Myocyte (in vitro differentiated cells): ENCODE data around the gene GRIFIN. TPM values are rescaled to one million over a fixed set of nuclear protein-coding genes. Genes with fewer than 3 reads are reported as not detected.
A peak's percentile ranks its signal among the peaks of the same experiment; 100 is the strongest.
"Not testable (repeated sequence)": the region's sequence is repeated elsewhere in the genome, so short reads cannot be mapped to it uniquely, and the experiment has no call there.

Experiments
- DNase-seq: peaks from one replicate; pipeline ENCODE4 v3.0.0-alpha.2; 2012; ENCODE audit warnings: low read depth
- total RNA-seq: library from RNA; depleted of rRNA; stranded (reverse); fragments of >200 nt; gene quantifications from 2 replicates; pipeline ENCODE4 v1.2.3, GENCODE V29; 2014

Gene GRIFIN
- total RNA-seq, 1 donor from 2014 or later: not detected

DNA sequence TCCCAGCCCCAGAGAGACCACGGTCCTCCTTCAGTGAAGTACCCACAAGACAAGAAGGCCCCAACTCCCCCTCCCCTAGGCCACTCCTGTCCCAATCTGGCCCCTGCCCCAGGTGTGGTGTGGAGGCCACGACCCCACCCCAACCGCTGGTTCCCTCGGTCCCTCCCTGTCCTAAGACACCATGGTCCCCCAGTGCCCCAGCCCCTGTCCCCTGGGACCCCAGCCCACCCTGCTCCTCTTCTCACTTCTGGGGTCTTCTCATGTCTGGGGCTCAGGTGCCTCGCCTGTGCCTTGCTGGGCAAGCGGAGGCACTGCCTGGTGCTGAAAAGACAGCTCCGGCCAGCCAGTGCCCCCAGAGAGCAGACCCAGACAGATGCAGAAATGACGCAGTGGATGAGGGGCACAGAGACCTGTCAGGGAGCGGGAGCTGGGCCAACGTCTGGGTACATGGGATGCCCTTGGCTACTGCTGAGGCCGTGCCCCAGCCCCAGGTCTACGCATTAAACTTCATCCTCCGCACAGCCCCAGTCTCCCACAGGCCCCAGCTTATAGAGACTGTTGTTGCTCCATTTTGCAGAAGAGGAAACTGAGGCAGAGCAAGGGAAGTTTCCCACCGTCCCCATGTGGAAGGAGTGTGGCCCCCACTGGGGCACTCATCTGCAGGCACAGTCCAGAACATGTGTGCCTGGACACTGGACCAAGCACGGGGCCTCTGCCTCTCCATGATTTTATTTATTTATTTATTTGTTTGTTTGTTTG is 14.8 kb downstream of the GRIFIN start:
- no peak for DNase-seq

DNA sequence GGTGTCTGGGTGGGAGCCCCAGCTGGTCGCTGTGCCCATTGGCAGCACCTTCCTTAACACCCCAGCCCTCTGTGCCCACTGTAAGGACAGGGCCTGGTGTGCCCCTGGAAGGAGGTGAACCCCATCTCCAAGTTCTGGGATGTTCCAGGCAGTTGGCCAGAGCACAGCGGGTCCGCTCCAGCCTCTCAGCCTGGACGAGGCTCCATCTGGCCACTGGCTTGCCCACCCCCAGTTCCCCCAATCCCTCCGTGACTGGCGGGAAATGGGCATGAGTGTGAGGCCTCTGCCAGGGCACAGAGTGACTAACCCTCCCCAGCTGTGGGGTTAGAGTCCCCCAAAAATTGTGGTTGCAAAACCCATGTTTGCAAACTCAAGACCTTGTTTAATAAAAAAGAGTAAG is 15.6 kb downstream of the GRIFIN start:
- DNase-seq: no peak

DNA sequence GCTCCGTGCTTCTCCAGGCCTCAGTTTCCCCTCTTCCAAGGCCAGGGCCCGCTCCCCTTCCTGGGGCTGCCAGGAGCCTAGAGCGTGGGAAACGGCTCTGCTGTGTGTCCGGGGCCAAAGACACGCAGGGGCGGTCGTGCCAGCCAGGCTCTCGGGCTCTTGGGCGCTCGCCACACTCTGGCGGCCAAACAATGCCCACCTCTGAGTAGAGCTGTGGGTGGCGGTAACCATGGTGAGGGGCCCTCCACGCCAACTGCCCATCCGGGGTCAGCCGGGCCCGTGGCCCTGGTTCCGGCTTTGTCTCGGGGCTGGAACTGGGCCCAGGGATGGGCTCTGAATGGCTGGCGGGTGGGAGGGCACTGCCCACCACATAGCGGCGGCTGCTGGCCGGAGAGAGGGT is 16.0 kb downstream of the GRIFIN start:
- no peak for DNase-seq

DNA sequence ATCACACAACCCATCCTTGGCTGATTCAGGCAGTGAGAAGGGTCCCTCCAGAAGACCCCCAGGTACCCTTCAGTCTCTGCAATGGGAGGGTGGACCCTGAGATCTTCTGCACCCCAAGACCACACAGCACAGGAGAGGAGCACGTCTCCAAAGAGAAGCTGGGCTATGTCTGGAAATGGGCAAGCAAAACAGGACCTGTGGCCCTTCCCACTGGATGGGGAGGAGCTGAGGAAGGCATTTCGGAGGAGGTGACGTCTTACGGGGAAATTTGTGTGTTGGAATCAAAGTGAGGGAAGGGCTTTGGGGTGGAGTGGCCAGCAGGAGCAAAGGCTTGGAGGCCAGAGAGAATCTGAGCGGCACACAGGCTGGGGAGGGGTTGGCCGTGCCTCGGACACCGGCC is 16.5 kb downstream of the GRIFIN start:
- DNase-seq: no peak

DNA sequence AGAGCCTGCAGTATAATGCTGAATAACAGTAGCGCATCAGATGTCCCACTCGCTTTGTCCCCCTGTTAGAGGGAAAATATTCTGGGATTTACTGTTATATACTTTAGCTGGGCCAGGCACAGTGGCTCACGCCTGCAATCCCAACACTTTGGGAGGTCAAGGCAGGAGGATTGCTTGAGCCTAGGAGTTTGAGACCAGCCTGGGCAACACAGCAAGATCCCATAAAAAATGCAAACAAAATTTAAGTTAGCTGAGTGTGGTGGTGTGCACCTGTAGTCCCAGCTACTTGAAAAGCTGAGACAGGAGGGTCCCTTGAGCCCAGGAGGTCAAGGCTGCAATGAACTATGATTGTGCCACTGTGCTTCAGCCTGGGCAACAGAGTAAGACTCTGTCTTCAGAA is 22.3 kb downstream of the GRIFIN start:
- not testable (repeated sequence) for DNase-seq

DNA sequence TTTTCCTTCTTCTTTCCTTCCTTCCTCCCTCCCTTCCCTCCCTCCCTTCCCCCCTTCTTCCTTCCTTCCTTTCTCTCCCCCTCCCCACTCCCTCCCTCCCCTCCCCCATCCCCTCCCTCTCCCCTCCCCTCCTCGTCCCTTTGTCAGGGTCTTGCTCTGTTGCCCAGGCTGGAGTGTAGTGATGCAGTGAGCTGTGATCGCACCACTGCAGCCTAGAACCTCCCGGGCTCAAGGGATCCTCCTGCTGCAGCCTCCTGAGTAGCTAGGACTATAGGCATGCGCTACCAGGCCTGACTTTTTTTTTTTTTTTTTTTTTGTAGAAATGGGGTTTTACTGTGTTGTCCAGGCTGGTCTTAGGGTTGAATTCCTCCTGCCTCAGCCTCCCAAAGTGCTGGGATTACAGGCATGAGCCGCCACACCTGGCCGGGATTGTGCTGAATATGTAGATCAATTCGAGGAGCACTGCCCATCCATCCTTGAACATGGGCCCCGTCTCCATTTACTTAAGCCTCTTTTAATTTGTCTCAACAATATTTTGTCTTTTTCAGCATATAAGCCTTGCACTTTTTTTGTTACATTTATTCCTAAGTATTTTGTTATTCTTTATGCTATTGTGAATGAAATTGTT is 23.4 kb downstream of the GRIFIN start:
- no peak for DNase-seq

DNA sequence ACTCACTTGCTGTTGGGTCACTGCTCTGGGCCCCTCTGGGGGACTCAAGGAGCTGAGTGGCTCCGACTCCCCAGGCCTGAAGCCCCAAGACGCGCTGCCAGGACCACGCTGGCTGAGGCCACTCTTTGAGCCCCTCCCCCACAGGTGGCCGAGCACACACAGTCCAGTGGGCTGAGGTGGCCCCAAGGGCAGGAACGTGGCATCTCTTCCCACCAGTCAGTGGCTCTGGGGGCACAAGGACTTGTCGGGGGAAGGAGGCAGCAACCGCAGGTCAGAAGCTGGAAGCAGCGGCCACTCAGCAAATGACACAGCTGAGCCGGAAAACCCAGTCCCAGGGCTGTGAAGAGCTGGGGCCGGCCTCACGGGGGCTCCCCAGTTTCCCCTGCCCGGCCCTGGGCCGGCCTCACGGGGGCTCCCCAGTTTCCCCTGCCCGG is 24.1 kb downstream of the GRIFIN start:
- no peak for DNase-seq

DNA sequence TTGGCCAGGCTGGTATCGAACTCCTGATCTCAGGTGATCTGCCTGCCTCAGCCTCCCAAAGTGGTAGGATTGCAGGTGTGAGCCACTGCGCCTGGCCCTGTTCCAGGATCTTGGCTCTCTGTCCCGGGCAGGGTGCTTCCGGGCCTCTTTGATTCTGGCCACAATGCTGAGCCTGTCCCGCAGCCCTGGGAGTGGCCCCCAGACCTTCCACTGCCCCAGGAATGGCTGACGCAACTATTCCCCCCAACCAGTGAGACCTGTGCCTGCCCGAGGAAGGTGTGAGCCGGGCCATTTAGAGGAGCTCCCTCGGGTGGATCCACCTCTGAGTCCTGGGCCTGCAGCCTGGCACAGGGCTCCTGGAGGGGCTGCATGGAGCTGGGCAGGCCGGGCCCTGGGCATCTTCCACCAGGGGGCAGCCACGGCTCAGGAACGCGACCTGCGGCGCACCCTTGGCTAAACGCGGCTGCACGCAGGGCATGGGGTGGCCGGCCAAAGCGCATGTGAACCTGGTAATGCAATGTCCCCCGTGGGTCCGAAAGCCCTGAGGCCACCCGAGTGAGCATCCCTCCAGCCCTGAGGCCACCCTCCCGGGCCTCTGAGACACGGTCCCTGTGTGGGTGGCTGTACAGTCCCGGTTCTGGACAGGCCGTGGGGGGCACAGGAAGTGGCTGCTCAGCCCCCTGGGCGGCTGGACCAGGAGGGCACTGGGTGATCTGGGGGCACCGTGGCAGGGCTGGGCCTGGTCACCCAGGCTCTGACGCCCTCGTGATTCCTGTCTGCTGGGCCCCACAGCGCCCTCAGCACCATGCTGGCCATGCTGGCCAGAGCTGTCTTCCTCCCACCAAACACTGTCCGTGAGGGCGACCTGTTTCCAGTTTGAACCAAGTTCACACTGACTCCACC is 24.8 kb downstream of the GRIFIN start:
- DNase-seq: peak; percentile 85

DNA sequence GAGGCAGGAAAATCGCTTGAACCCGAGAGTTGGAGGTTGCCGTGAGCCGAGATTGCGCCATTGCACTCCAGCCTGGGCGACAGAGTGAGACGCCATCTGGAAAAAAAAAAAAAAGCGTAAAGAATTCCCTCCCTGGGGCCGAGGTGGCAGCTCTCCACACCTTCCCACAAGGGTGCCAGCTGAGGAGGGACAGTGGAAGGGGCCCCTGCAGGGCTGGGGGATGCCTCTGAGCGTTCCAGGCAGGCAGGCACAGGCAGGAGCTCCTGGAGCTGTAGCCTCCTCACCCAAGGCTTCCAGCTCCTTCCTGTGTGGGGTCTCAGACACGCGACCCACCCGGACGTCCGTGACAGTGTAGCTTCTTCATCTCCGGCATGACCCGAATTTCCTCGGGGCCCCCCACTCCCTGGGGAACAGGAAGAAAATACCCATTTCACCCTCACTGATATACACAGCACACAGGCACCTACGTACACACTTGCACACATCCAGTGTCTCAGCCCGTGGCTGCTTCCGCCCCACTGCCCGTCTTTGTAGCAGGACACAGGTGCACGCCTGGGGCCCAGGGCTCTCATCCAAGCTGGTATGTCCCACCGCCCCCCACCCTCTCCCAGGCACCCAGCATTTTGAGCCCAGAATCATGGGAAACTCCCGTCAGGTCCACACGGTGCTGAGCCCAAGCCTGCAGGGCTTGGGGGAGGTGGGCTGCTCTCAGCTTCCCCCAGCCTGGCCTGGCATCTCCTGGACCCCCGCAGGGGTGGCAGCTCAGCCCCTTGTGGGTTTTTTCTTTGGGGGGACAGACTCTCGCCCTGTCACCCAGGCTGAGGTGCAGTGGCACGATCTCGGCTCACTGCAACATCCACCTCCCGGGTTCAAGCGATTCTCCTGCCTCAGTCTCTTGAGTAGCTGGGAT is 25.7 kb downstream of the GRIFIN start:
- no peak for DNase-seq

DNA sequence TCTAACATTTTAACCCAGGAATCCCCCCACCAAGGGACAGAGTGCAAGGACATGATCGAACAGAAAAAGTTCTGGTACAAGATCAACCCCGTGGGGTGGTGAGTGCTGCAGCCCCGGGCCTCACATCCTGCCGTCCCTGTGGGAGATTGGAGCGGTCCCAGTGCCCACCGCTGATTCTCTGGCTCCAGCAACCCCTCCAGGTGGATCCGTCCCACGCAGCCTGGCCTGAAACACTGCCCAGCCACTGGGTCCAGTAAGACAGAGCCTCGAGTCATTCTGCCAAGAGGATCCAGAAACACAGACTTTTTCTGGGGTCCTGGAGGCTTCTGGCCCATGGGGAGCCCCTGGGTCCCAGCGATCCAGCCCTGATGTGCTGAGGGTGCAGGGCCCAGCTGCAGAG is 29.5 kb downstream of the GRIFIN start:
- no peak for DNase-seq

DNA sequence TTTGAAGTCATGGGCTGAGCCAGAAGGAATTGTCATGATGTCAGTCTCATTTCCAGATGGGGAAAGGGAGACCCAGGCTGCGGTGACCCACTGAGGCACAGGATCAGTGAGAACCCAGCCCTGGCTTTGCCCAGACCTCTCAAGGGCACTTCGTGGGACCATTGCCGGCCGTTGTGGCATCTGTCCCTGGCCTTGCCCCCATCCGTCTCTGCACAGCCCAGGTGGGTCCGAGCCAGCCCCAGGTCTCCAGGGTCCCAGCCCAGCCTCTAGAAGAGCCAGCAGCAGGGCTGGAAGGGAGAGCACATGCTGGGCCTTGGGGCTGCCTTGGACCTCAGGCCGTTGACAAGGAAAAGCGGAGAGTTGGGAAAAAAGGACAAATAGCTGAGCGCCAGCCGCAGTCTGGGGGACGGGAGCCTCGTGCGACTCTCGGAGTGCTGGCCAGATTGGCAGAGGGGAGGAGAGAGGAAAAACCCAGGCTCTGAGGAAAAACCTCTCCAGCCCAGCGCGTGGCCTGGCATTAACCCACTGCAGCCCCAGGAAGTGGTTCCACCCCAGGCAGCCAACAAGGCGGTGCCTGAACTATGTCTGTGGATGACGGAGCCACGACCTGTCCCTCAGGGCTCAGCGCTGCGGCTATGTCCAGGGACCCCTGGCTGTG is 30.2 kb downstream of the GRIFIN start:
- no peak for DNase-seq

DNA sequence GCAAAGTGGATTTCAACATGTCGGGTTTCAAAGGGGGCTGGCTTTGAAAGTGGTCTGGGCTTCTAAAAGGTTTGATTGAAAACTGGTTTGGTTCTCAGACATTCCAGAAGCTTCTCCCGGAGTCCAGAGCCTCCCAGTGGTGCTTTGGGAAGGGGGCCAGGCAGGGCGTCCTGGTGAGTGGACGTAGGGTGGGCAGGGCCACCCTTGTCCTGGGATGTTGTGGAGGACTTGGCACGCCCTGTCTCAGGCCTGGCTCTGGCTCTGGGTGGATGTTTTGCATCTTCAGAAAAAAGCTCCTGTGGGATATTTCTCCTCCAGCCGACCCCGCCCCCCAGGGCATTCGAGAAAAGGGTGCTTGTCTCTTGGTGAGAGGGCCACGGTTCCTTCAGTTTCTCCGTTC is 31.2 kb downstream of the GRIFIN start:
- DNase-seq: no peak

DNA sequence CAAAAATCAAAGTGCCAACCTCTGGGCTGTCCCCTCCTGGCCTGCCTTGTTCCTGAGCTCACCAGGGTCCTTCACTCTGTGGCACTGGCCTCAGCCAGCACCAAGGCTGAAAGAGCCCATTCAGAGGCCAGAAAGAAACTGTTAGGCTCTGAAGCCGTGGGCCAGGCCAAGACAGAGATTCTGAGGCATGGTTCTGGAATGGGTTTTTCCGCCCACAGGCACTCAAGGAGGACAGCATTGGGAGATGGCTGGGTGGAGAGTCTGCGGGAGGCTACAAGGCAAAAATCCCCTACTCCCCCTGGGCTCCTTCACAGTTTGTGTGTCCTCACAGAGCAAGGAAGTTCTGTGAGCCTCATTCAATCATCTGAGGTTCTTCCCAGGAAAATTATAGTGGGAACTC is 31.7 kb downstream of the GRIFIN start:
- DNase-seq: peak; percentile 71

DNA sequence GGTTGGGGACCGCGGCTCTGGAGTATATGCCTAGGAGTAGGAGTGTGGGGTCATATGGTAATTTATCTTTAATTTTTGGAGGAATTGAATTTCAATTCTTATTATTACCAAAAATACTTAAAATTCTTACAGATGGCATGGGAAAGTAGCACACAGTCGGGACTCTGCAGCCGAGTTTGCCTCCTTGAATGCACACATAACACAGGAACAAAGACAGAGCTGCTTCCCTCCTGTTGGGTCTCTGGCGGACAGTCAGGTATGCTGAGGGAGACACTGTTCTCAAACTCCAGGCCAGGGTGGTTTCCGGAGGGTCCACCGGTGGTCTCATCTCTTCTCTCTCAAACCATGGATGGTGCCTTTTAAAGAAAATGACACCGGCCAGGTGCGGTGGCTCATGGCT is 32.7 kb downstream of the GRIFIN start:
- no peak for DNase-seq

DNA sequence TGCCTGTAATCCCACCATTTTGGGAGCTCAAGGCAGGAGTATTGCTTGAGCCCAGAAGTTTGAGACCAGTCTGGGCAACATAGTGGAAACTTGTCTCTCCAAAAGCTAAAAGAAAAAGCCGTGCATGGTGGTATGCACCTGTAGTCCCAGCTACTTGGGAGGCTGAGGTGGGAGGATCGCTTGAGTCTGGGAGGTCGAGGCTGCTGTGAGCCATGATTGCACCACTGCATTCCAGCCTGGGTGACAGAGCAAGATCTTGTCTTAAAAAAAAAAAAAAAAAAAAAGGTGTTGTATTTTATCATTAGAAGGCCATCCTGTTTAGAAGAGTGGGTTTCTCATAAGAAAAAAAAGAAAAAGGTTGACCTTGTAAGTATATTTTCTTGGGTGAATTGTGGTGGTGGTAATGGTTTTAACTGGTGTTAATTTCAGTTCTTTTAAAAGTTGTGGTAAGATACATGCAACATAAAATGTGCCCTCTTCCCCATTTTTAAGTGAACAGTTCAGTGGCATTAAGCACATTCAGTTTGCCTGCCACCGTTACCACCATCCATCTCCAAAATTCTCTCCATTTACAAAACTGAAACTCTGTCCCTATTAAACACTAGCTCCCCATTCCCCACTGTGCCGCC is 34.7 kb downstream of the GRIFIN start:
- no peak for DNase-seq

DNA sequence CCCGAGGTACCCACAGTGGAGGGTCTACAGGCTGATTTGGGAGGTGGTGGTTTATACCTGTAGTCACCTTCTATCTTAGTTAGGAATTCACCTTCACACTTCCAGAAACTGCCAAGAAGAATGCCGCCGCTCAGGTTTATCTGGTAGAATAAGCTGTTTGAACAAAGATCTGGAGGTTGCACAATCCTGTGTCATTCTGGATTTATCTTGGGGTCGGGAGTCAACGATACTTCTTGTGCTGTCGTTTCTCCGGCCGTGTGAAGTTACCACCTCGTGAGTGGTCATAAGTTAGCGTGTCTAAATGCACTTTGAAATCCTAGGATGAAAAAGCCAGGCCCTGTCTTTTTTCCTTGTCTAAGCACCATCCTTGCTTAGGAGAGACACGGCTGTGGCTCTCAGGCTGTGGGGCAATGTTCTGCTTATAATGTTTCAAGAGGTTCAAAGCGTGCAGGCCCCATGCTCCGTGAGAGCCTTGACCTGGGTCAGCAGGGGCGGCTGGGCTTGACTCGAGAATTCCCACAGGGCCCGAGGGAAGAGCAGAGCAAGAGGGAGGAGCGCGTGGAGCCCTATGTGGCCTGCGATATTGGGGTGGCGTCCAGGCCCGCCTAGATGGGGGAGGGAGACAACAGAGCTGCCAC is 35.5 kb downstream of the GRIFIN start:
- no peak for DNase-seq

DNA sequence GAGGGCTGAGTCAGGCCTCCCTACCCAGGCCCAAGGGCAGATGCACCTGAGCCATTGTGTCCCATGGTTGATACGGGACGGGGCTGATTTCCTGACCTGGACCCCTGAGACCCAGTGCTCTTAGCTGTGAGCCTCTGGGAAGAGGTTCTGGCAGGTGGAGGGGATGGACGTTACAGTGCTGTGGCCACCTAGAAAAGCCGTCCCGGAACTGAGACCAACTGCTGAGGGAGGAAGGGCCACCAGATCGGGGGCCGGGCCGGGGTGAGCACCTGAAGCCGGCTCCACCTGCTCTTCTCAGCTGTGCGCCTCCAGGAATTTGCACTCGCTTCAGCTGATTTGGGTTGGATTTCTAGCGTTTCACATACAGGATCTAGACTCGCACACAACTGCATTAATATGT is 37.4 kb downstream of the GRIFIN start:
- no peak for DNase-seq

DNA sequence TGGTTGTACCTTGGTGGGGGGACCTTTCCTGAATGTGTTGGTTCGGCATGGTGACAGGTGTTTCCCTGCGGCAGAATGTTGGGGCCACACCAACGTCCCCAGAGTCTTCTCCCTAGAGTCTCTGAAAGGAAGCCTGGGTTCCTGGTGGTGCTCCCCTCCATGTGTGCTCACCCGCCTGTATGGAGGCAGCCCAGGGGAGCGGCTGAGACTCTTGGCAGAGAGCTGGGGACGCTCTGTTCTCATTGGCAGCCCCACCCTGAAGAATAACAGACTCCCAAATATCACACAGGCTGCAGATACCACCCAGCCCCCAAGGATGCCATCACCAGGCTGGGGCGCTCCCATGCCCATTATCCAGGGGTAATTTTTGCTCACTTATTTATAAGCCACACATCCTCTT is 38.0 kb downstream of the GRIFIN start:
- no peak for DNase-seq

DNA sequence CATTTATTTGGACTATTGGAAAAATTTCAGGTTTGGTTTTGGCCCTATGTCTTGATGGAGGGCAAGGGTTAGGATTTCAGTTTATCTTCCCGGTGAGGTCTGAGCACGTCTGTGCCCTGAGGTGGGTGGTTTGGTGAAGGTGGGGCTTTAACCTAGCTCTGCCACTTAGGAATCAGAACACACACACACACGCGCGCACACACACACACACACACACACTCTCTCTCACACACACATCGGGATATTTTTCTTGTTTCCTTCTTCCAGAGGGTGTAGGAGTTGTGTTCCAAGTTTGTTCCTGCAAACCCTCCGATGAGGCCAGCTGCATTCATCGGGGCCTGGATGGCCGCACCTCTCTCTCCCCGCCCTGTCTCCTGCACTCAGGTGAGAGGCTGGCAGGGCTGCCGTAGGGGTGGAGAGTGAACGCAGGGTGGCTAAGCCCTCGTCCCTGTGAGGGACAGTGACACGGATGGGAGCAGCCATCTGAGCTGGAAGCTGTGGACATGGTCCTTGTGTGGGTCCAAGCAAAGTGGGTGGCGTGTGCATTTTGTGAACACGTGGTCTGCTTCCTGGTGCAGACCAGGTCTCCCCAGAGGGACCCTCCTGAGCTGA is 38.6 kb downstream of the GRIFIN start:
- DNase-seq: no peak
